ENCODE measurements around the gene PANK2.

PANK2 gene

DNA sequence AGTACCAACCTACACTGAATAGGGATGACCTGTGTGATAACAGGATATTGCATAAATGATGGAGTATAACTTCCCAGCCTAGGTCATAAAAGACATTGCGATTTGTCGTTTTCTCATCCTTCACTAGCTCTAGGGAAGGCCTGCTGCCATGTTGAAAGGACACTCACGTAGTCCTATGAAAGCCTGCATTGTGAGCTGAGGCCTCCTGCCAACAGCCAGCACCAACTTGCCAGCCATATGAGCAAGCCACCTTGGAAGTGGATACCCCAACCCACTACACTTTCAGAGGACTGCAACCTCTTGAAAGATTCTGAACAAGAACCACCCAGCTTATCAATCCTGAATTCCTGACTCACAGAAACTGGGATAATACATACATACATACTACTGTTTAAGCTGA, 3.5 kb upstream of the PANK2 start:
- no peak overlapping the region for H3K4me3 ChIP-seq (ENCODE audit: low read length in 2 of 2)
- no peak overlapping the region for H3K23ac ChIP-seq (ENCODE audit: low read depth, low read length, poor library complexity)
- no peak for DNase-seq (ENCODE audit: low spot score)
- H3K4me2 ChIP-seq (ENCODE audit: insufficient read depth, low read length, poor library complexity, severe bottlenecking): no peak overlapping the region
- no peaks in the 10 kb centered on the region for H3K79me1 ChIP-seq (ENCODE audit: low read depth, low read length)
- WGBS, 2 donors (ENCODE audit: extremely low coverage in 2 of 2, insufficient read length in 2 of 2, insufficient replicate concordance in 1 of 2): no CpG with 5 or more reads among the region's 3 CpGs
- no peak overlapping the region for H2BK15ac ChIP-seq (ENCODE audit: low read length)
- H2BK12ac ChIP-seq (ENCODE audit: low read length): no peak overlapping the region
- H3K9ac ChIP-seq (ENCODE audit: low read depth, low read length, poor library complexity): no peak overlapping the region
- H4K8ac ChIP-seq (ENCODE audit: low read depth, low read length): no peak overlapping the region
- no peak overlapping the region for H2BK120ac ChIP-seq (ENCODE audit: low read depth, low read length)
- no peak overlapping the region for H3K14ac ChIP-seq (ENCODE audit: low read length)
- no peak overlapping the region for H2AFZ ChIP-seq (ENCODE audit: low read length)
- H3K4me1 ChIP-seq (ENCODE audit: control insufficient read depth in 2 of 2, insufficient read depth in 1 of 2, low read depth in 1 of 2, low read length in 2 of 2): peaks cover 6 to 8% of the 10 kb centered on the region in 2 donors
- no peak overlapping the region for H3K27ac ChIP-seq (replicated peaks; ENCODE audit: low read length)
- H3K4ac ChIP-seq (ENCODE audit: low read length): no peak overlapping the region
- no peaks in the 10 kb centered on the region for H3K9me3 ChIP-seq (replicated peaks in 1 of 2; ENCODE audit: control insufficient read depth in 2 of 2, insufficient read depth in 1 of 2, low read depth in 1 of 2, low read length in 2 of 2)
- H2BK5ac ChIP-seq (ENCODE audit: low read length): no peak overlapping the region
- no peak overlapping the region for H3K18ac ChIP-seq (ENCODE audit: low read length)
- no peak overlapping the region for H4K91ac ChIP-seq (ENCODE audit: low read depth, low read length, poor library complexity)
- H3K36me3 ChIP-seq (replicated peaks in 1 of 2; ENCODE audit: control insufficient read depth in 2 of 2, insufficient read depth in 2 of 2, low read length in 2 of 2): peaks cover 0 to 3% of the 10 kb centered on the region in 2 donors
- H3K27me3 ChIP-seq (ENCODE audit: control insufficient read depth in 3 of 3, insufficient read depth in 3 of 3, low read depth in 1 of 3, low read length in 3 of 3): no peaks in the 10 kb centered on the region
- no peak overlapping the region for H2AK5ac ChIP-seq (ENCODE audit: low read depth, low read length)

DNA sequence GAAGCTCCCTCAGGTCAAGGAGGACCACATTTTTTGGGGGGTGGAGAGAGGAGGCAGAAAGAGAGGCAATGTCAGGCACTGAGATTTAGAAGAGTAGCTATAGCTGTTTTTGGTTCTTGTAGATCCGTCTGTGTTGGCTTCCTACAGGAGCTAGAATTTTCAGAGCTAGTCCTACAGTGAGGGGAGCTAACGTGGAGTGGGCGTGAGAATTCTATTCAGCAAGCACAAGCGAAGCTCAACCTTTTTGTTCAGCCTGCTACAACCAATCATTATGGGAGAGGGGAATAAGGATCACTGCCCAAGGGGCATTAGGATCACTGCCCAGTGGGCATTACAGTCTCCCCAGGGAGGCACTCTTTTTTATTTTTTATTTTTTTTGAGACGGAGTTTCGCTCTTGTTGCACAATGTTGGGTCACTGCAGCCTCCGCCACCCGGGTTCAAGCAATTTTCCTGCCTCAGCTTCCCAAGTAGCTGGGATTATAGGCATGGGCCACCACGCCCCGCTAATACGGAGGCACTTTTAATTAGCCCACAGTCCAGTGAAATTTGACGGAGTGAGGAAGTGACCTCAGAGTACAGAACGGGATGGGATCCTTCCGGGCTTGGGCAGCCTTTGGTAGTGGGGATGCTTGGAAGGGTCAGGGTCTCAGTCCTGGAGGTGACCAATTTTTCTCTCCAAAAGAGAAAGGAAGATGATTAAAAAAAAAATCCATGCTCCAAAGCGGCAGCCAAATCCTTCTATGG, 1.1 kb upstream of the PANK2 start:
- Histone ChIP-seq H2AK5ac (ENCODE audit: low read depth, low read length) (no peak overlapping the region), H2AFZ (ENCODE audit: low read length) (peak overlapping the region; percentile 94), H4K8ac (ENCODE audit: low read depth, low read length) (no peak overlapping the region), H4K91ac (ENCODE audit: low read depth, low read length, poor library complexity) (no peak overlapping the region), H3K9ac (ENCODE audit: low read depth, low read length, poor library complexity) (no peak overlapping the region), H3K4me3 (ENCODE audit: low read length in 2 of 2) (peak overlapping the region; percentile 68 to 90), H3K4me2 (ENCODE audit: insufficient read depth, low read length, poor library complexity, severe bottlenecking) (peak overlapping the region; percentile 58), H3K14ac (ENCODE audit: low read length) (no peak overlapping the region), H3K27me3 (ENCODE audit: control insufficient read depth in 3 of 3, insufficient read depth in 3 of 3, low read depth in 1 of 3, low read length in 3 of 3) (no peaks in the 10 kb centered on the region), H3K4me1 (ENCODE audit: control insufficient read depth in 2 of 2, insufficient read depth in 1 of 2, low read depth in 1 of 2, low read length in 2 of 2) (peaks cover 12 to 15% of the 10 kb centered on the region in 2 donors), H2BK15ac (ENCODE audit: low read length) (no peak overlapping the region), H3K79me1 (ENCODE audit: low read depth, low read length) (no peaks in the 10 kb centered on the region), H2BK120ac (ENCODE audit: low read depth, low read length) (no peak overlapping the region), H3K18ac (ENCODE audit: low read length) (no peak overlapping the region), H2BK12ac (ENCODE audit: low read length) (no peak overlapping the region), H3K27ac (replicated peaks; ENCODE audit: low read length) (peak overlapping the region; percentile 96), H3K9me3 (replicated peaks in 1 of 2; ENCODE audit: control insufficient read depth in 2 of 2, insufficient read depth in 1 of 2, low read depth in 1 of 2, low read length in 2 of 2) (no peaks in the 10 kb centered on the region), H3K4ac (ENCODE audit: low read length) (no peak overlapping the region), H3K36me3 (replicated peaks in 1 of 2; ENCODE audit: control insufficient read depth in 2 of 2, insufficient read depth in 2 of 2, low read length in 2 of 2) (peaks cover 0 to 25% of the 10 kb centered on the region in 2 donors), H3K23ac (ENCODE audit: low read depth, low read length, poor library complexity) (no peak overlapping the region), H2BK5ac (ENCODE audit: low read length) (peak overlapping the region; percentile 99)
- no CpG with 5 or more reads among the region's 15 CpGs for WGBS, 2 donors (ENCODE audit: extremely low coverage in 2 of 2, insufficient read length in 2 of 2, insufficient replicate concordance in 1 of 2)
- no peak for DNase-seq (ENCODE audit: low spot score)

GRCh38 chr20:3889489-3890397, 556 bp downstream of the PANK2 start:
- Histone ChIP-seq H4K91ac (ENCODE audit: low read depth, low read length, poor library complexity) (no peak overlapping the region), H3K4me3 (ENCODE audit: low read length in 2 of 2) (peak overlapping the region; percentile 68 to 97), H3K79me1 (ENCODE audit: low read depth, low read length) (no peaks in the 10 kb centered on the region), H3K27ac (replicated peaks; ENCODE audit: low read length) (peak overlapping the region; percentile 88), H3K18ac (ENCODE audit: low read length) (peak overlapping the region; percentile 100), H3K23ac (ENCODE audit: low read depth, low read length, poor library complexity) (peak overlapping the region; percentile 96), H2AFZ (ENCODE audit: low read length) (peak overlapping the region; percentile 80), H3K4me2 (ENCODE audit: insufficient read depth, low read length, poor library complexity, severe bottlenecking) (peak overlapping the region; percentile 65), H3K4ac (ENCODE audit: low read length) (peak overlapping the region; percentile 55), H2BK120ac (ENCODE audit: low read depth, low read length) (no peak overlapping the region), H3K27me3 (ENCODE audit: control insufficient read depth in 3 of 3, insufficient read depth in 3 of 3, low read depth in 1 of 3, low read length in 3 of 3) (no peaks in the 10 kb centered on the region), H3K9me3 (replicated peaks in 1 of 2; ENCODE audit: control insufficient read depth in 2 of 2, insufficient read depth in 1 of 2, low read depth in 1 of 2, low read length in 2 of 2) (no peaks in the 10 kb centered on the region), H4K8ac (ENCODE audit: low read depth, low read length) (peak overlapping the region; percentile 95), H2BK5ac (ENCODE audit: low read length) (peak overlapping the region; percentile 93), H3K36me3 (replicated peaks in 1 of 2; ENCODE audit: control insufficient read depth in 2 of 2, insufficient read depth in 2 of 2, low read length in 2 of 2) (peaks cover under 1 to 41% of the 10 kb centered on the region in 2 donors), H3K9ac (ENCODE audit: low read depth, low read length, poor library complexity) (peak overlapping the region; percentile 93), H2BK12ac (ENCODE audit: low read length) (peak overlapping the region; percentile 90), H3K4me1 (ENCODE audit: control insufficient read depth in 2 of 2, insufficient read depth in 1 of 2, low read depth in 1 of 2, low read length in 2 of 2) (peaks cover 12 to 16% of the 10 kb centered on the region in 2 donors), H2BK15ac (ENCODE audit: low read length) (no peak overlapping the region), H2AK5ac (ENCODE audit: low read depth, low read length) (peak overlapping the region; percentile 72), H3K14ac (ENCODE audit: low read length) (no peak overlapping the region)
- WGBS, 2 donors (ENCODE audit: extremely low coverage in 2 of 2, insufficient read length in 2 of 2, insufficient replicate concordance in 1 of 2): no CpG with 5 or more reads among the region's 68 CpGs
- no peak for DNase-seq (ENCODE audit: low spot score)

- no peak for DNase-seq (ENCODE audit: low spot score)
- H3K27ac ChIP-seq (replicated peaks; ENCODE audit: low read length): no peak overlapping the region
- no CpG with 5 or more reads among the region's 3 CpGs for WGBS, 2 donors (ENCODE audit: extremely low coverage in 2 of 2, insufficient read length in 2 of 2, insufficient replicate concordance in 1 of 2)
Observed at GRCh38 chr20:3890398-3890751, 1.2 kb downstream of the PANK2 start.

More at GRCh38 chr20:3890398-3890751, 1.2 kb downstream of the PANK2 start:
- H3K4me2 ChIP-seq (ENCODE audit: insufficient read depth, low read length, poor library complexity, severe bottlenecking): peak overlapping the region; percentile 65
- peaks cover 12 to 16% of the 10 kb centered on the region in 2 donors for H3K4me1 ChIP-seq (ENCODE audit: control insufficient read depth in 2 of 2, insufficient read depth in 1 of 2, low read depth in 1 of 2, low read length in 2 of 2)
- H3K18ac ChIP-seq (ENCODE audit: low read length): no peak overlapping the region
- peaks cover 3 to 47% of the 10 kb centered on the region in 2 donors for H3K36me3 ChIP-seq (replicated peaks in 1 of 2; ENCODE audit: control insufficient read depth in 2 of 2, insufficient read depth in 2 of 2, low read length in 2 of 2)
- H3K4me3 ChIP-seq (ENCODE audit: low read length in 2 of 2): peak overlapping the region; percentile 68 to 97
- H3K9me3 ChIP-seq (replicated peaks in 1 of 2; ENCODE audit: control insufficient read depth in 2 of 2, insufficient read depth in 1 of 2, low read depth in 1 of 2, low read length in 2 of 2): no peaks in the 10 kb centered on the region
- no peak overlapping the region for H3K4ac ChIP-seq (ENCODE audit: low read length)
- no peak overlapping the region for H4K8ac ChIP-seq (ENCODE audit: low read depth, low read length)
- no peak overlapping the region for H2BK12ac ChIP-seq (ENCODE audit: low read length)
- no peak overlapping the region for H4K91ac ChIP-seq (ENCODE audit: low read depth, low read length, poor library complexity)
- H2AFZ ChIP-seq (ENCODE audit: low read length): no peak overlapping the region
- H2BK15ac ChIP-seq (ENCODE audit: low read length): no peak overlapping the region
- H2BK5ac ChIP-seq (ENCODE audit: low read length): no peak overlapping the region
- peak overlapping the region; percentile 85 for H3K9ac ChIP-seq (ENCODE audit: low read depth, low read length, poor library complexity)
- H3K27me3 ChIP-seq (ENCODE audit: control insufficient read depth in 3 of 3, insufficient read depth in 3 of 3, low read depth in 1 of 3, low read length in 3 of 3): no peaks in the 10 kb centered on the region
- H2BK120ac ChIP-seq (ENCODE audit: low read depth, low read length): no peak overlapping the region
- H3K23ac ChIP-seq (ENCODE audit: low read depth, low read length, poor library complexity): no peak overlapping the region
- no peak overlapping the region for H3K14ac ChIP-seq (ENCODE audit: low read length)
- H2AK5ac ChIP-seq (ENCODE audit: low read depth, low read length): no peak overlapping the region
- peaks cover 1% of the 10 kb centered on the region for H3K79me1 ChIP-seq (ENCODE audit: low read depth, low read length)
